OCI-LY3 (cell line): Measurements from ENCODE around the gene VAT1L.

Source experiments
- H2AFZ ChIP-seq: fragments of 200-600, 300-600 bp; shearing (Covaris generic); 2 replicates; pipeline ENCODE4 v1.6.0; 2014; ENCODE audit warnings: antibody characterized with exemption, low read depth, low read length
- H3K27ac ChIP-seq: fragments of 200-600, 300-600 bp; sonication (generic); 2 replicates; pipeline ENCODE4 v1.5.1; 2014; ENCODE audit warnings: mild to moderate bottlenecking, low read length, moderate library complexity, mixed read lengths
- H3K27me3 ChIP-seq: fragments of 200-600, 300-600 bp; sonication (generic); 2 replicates; pipeline ENCODE4 v1.6.1; 2014; ENCODE audit warnings: low read depth, low read length, mixed read lengths
- H3K36me3 ChIP-seq: fragments of 200-600, 300-600 bp; sonication (generic); replicated peaks from 2 replicates; pipeline ENCODE3; 2014; ENCODE audit warnings: low read depth, low read length, mixed read lengths
- H3K4me1 ChIP-seq: fragments of 300-600, 200-600 bp; sonication (generic); 2 replicates; pipeline ENCODE4 v1.6.1; 2014; ENCODE audit warnings: low read length, mixed read lengths
- H3K4me2 ChIP-seq: fragments of 200-600, 300-600 bp; sonication (generic); 2 replicates; pipeline ENCODE4 v1.6.1; 2014; ENCODE audit warnings: low read length, mixed read lengths
- H3K4me3 ChIP-seq: fragments of 300-600, 200-600 bp; sonication (generic); 2 replicates; pipeline ENCODE4 v1.5.1; 2014; ENCODE audit warnings: antibody characterized with exemption, mild to moderate bottlenecking, low read length, moderate library complexity
- H3K79me2 ChIP-seq: fragments of 300-600, 200-600 bp; shearing (Covaris generic); 2 replicates; pipeline ENCODE4 v1.6.1; 2014; ENCODE audit warnings: mild to moderate bottlenecking, low read length, mixed read lengths
- H3K9ac ChIP-seq: fragments of 300-600, 200-600 bp; shearing (Covaris generic); 2 replicates; pipeline ENCODE4 v1.6.0; 2014; ENCODE audit warnings: mild to moderate bottlenecking, low read length, moderate library complexity
- H3K9me3 ChIP-seq: fragments of 200-600, 300-600 bp; shearing (Covaris generic); 2 replicates; pipeline ENCODE4 v1.6.1; 2014; ENCODE audit warnings: low read length, mixed read lengths; ENCODE audit not compliant: insufficient read depth
- H4K20me1 ChIP-seq: fragments of 200-600, 300-600 bp; sonication (generic); 2 replicates; pipeline ENCODE4 v1.6.1; 2016; ENCODE audit warnings: low read length, mixed read lengths; ENCODE audit not compliant: insufficient read depth
- CTCF ChIP-seq: fragments of 200-600, 300-600 bp; sonication (generic); IDR thresholded peaks from 2 replicates; pipeline ENCODE4 v1.5.1; 2014; ENCODE audit warnings: antibody characterized with exemption, low read length, low read depth
- EZH2phosphoT487 ChIP-seq: fragments of 200-600 bp; shearing (Covaris generic); IDR thresholded peaks from 2 replicates; pipeline ENCODE4 v1.6.1; 2018; ENCODE audit warnings: antibody characterized with exemption, mixed run types, low read depth

The VAT1L gene

DNA sequence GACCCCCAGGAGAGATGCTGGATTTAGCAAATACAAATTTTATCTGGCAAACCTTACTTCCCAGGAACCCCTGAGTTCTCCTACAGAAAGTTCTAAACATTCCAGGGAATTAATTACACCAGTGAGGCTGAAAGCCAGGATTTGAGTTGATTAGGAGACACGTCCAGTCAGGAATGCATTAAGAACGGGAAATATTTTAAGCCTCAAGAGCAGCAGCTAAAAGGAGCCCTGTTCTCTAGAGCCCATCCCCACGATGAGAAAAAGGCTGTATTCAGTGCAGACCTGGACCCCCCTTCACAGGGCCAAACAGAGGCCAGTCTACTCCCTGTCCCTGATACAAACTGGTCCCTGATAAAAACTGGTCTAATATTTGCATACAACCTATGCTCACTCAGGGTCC is 55.0 kb downstream of the VAT1L start:
- Histone ChIP-seq H3K4me2 (no peak overlapping the region), H3K4me1 (no peaks in the 10 kb centered on the region), H3K27me3 (peaks cover 37% of the 10 kb centered on the region), H2AFZ (no peak overlapping the region), H3K36me3 (no peaks in the 10 kb centered on the region), H4K20me1 (no peaks in the 10 kb centered on the region), H3K9me3 (no peaks in the 10 kb centered on the region), H3K4me3 (no peak overlapping the region), H3K27ac (no peak overlapping the region), H3K9ac (no peak overlapping the region), H3K79me2 (no peaks in the 10 kb centered on the region)
- no peak for TF ChIP-seq CTCF
- no peak for TF ChIP-seq EZH2phosphoT487

- Histone ChIP-seq H3K4me2 (no peak overlapping the region), H3K9me3 (no peaks in the 10 kb centered on the region), H4K20me1 (no peaks in the 10 kb centered on the region), H3K27ac (no peak overlapping the region), H3K4me1 (no peaks in the 10 kb centered on the region), H3K27me3 (peaks cover 35% of the 10 kb centered on the region), H3K9ac (no peak overlapping the region), H3K4me3 (no peak overlapping the region), H3K36me3 (no peaks in the 10 kb centered on the region), H2AFZ (no peak overlapping the region), H3K79me2 (no peaks in the 10 kb centered on the region)
- no peak for TF ChIP-seq EZH2phosphoT487
- no peak for TF ChIP-seq CTCF
Observed at GRCh38 chr16:77844801-77845200, 56.4 kb downstream of the VAT1L start.

- TF ChIP-seq EZH2phosphoT487: no peak
- no peak for TF ChIP-seq CTCF
- no peaks in the 10 kb centered on the region for H3K36me3 ChIP-seq
- no peaks in the 10 kb centered on the region for H3K4me1 ChIP-seq
- H3K27me3 ChIP-seq: peaks cover 30% of the 10 kb centered on the region
- H3K4me3 ChIP-seq: no peak overlapping the region
- no peak overlapping the region for H3K9ac ChIP-seq
- H3K79me2 ChIP-seq: no peaks in the 10 kb centered on the region
- no peak overlapping the region for H2AFZ ChIP-seq
- H3K9me3 ChIP-seq: no peaks in the 10 kb centered on the region
- H4K20me1 ChIP-seq: no peaks in the 10 kb centered on the region
- no peak overlapping the region for H3K4me2 ChIP-seq
- H3K27ac ChIP-seq: no peak overlapping the region
Observed at GRCh38 chr16:77849646-77850258, 61.4 kb downstream of the VAT1L start.

GRCh38 chr16:77850636-77851333 is 62.4 kb downstream of the VAT1L start:
- no peak overlapping the region for H3K9ac ChIP-seq
- no peaks in the 10 kb centered on the region for H3K36me3 ChIP-seq
- TF ChIP-seq CTCF (no peak), EZH2phosphoT487 (no peak)
- peaks cover 30% of the 10 kb centered on the region for H3K27me3 ChIP-seq
- no peak overlapping the region for H3K4me2 ChIP-seq
- H3K4me3 ChIP-seq: no peak overlapping the region
- no peaks in the 10 kb centered on the region for H3K9me3 ChIP-seq
- H3K27ac ChIP-seq: no peak overlapping the region
- H4K20me1 ChIP-seq: no peaks in the 10 kb centered on the region
- no peaks in the 10 kb centered on the region for H3K79me2 ChIP-seq
- H3K4me1 ChIP-seq: no peaks in the 10 kb centered on the region
- H2AFZ ChIP-seq: no peak overlapping the region
